ENCODE measurements around the gene SLC5A6.

Gene SLC5A6

GRCh38 chr2:27170581-27171337, 41.3 kb downstream of the SLC5A6 start:
- no peak overlapping the region for H3K27ac ChIP-seq
- TF ChIP-seq CTCF (IDR thresholded peaks at IDR 0.05), result no peak
- no peak for TF ChIP-seq ZFX (IDR thresholded peaks at IDR 0.05; ENCODE audit: borderline replicate concordance)

DNA sequence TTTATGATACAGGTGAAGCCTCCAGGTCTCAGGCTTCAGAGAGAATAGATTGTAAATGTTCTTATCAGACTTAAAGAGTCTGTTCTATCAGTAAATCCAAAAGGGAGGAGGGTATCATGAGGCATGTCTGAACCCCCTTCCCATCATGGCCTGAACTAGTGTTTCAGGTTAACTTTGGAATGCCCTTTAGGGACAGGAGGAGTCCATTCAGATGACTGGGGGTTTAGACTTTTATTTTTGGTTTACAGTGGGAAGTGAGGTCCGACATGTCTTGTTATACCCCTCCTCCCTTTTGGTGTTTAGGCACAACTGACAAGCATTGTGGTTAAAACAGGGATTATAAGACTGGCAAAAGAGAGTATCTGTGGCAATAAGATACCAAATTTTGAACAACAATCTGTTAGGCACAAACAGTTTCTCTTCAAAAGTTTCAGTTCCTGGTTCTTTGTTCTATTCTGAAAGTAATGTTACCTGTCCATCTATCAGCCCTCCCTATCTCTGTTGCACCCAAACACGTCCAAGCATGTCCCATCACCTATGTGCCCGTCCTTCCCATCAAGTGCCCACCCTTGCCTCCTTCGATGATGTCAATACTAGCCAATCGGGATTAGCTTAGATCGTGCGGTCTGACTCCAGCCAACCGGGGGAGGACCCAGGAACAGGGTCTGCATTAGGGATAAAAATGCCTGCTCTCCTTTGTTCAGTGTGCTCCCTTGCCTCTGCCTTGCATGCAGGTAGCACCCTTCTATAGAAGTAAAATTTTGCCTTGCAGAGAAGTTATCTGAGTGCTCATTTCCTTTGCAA, 46.9 kb downstream of the SLC5A6 start:
- no peak for TF ChIP-seq ZFX (IDR thresholded peaks at IDR 0.05; ENCODE audit: borderline replicate concordance)
- no peak for TF ChIP-seq CTCF (IDR thresholded peaks at IDR 0.05)
- H3K27ac ChIP-seq, result no peak overlapping the region

- no peak overlapping the region for H3K27ac ChIP-seq
- no peak for TF ChIP-seq ZFX (IDR thresholded peaks at IDR 0.05; ENCODE audit: borderline replicate concordance)
- TF ChIP-seq CTCF (IDR thresholded peaks at IDR 0.05), result no peak
Measured at GRCh38 chr2:27162151-27163121, 49.6 kb downstream of the SLC5A6 start.

- TF ChIP-seq CTCF (IDR thresholded peaks at IDR 0.05) (no peak), ZFX (IDR thresholded peaks at IDR 0.05; ENCODE audit: borderline replicate concordance) (no peak)
- no peak overlapping the region for H3K27ac ChIP-seq
Measured at GRCh38 chr2:27160191-27160590, 51.9 kb downstream of the SLC5A6 start.

GRCh38 chr2:27159271-27159670, 52.8 kb downstream of the SLC5A6 start:
- no peak for TF ChIP-seq ZFX (IDR thresholded peaks at IDR 0.05; ENCODE audit: borderline replicate concordance)
- TF ChIP-seq CTCF (IDR thresholded peaks at IDR 0.05), result no peak
- H3K27ac ChIP-seq, result no peak overlapping the region

GRCh38 chr2:27158468-27158867, 53.6 kb downstream of the SLC5A6 start:
- TF ChIP-seq CTCF (IDR thresholded peaks at IDR 0.05) (no peak), ZFX (IDR thresholded peaks at IDR 0.05; ENCODE audit: borderline replicate concordance) (no peak)
- H3K27ac ChIP-seq, result no peak overlapping the region
